ENCODE measurements around the gene SEMA3A.

- TF ChIP-seq CTCF (IDR thresholded peaks at IDR 0.05): no peak
- TF ChIP-seq POLR2AphosphoS5 (IDR thresholded peaks at IDR 0.05): no peak
- TF ChIP-seq POLR2A (IDR thresholded peaks at IDR 0.05): no peak
These were observed 51.9 kb downstream of the SEMA3A start for GRCh38 chr7:84142726-84143125.

Data from sigmoid colon (tissue), 4 donors.